BJ (cell line): ENCODE measurements around the gene MRPL32. TPM values are rescaled to one million over a fixed set of nuclear protein-coding genes. Genes with fewer than 3 reads are reported as not detected.
"Not testable (repeated sequence)": the region's sequence is repeated elsewhere in the genome, so short reads cannot be mapped to it uniquely, and the experiment has no call there.

Experiments
- CTCF ChIA-PET: fragments of 350-600 bp; formaldehyde crosslinking; extraction: SDS; loops from one replicate; lab custom pipeline; 2021; ENCODE audit warnings: antibody characterized with exemption, inconsistent platforms; lab: Yijun Ruan, JAX
- POLR2A ChIA-PET: fragments of 300-600 bp; sonication (Branson Sonifier 250); formaldehyde crosslinking; extraction: SDS; loops from one replicate; lab custom pipeline; 2021; ENCODE audit warnings: antibody characterized with exemption; lab: Charles Lee
- DNase-seq: peaks from one replicate; pipeline ENCODE4 v3.0.0-alpha.2; 2011; ENCODE audit warnings: low read depth
- H3K27me3 ChIP-seq: 2 replicates; pipeline ENCODE4 v1.6.0; 2011; ENCODE audit warnings: low read length; ENCODE audit not compliant: control insufficient read depth, insufficient read depth
- H3K36me3 ChIP-seq: 2 replicates; pipeline ENCODE4 v1.5.1; 2011; ENCODE audit warnings: low read length; ENCODE audit not compliant: control insufficient read depth, insufficient read depth
- H3K4me3 ChIP-seq: 2 replicates; pipeline ENCODE4 v1.5.1; 2011; ENCODE audit warnings: low read depth, mild to moderate bottlenecking, control low read depth, low read length
- polyA minus RNA-seq: library from RNA; depleted of rRNA, polyadenylated mRNA; stranded (reverse); fragments of >200 nt; gene quantifications from 2 replicates; pipeline ENCODE4 v1.2.3, GENCODE V29; 2011; rRNA and poly(A)+ RNA removed
- polyA plus RNA-seq: library from polyadenylated mRNA; depleted of rRNA; stranded (reverse); fragments of >200 nt; gene quantifications from 2 replicates; pipeline ENCODE4 v1.2.3, GENCODE V29; 2011; rRNA removed
- TF ChIP-seq, protein P1 (sequence below): IDR thresholded peaks from 2 replicates; pipeline ENCODE4 v1.5.1; 2011; ENCODE audit warnings: low read depth, mild to moderate bottlenecking, control low read depth, inconsistent platforms, low read length, moderate library complexity; ENCODE audit not compliant: insufficient read depth

MRPL32 gene
- polyA plus RNA-seq (35.6 and 44.5 TPM in 2 replicates), polyA minus RNA-seq (4.4 and 5.9 TPM in 2 replicates)

DNA sequence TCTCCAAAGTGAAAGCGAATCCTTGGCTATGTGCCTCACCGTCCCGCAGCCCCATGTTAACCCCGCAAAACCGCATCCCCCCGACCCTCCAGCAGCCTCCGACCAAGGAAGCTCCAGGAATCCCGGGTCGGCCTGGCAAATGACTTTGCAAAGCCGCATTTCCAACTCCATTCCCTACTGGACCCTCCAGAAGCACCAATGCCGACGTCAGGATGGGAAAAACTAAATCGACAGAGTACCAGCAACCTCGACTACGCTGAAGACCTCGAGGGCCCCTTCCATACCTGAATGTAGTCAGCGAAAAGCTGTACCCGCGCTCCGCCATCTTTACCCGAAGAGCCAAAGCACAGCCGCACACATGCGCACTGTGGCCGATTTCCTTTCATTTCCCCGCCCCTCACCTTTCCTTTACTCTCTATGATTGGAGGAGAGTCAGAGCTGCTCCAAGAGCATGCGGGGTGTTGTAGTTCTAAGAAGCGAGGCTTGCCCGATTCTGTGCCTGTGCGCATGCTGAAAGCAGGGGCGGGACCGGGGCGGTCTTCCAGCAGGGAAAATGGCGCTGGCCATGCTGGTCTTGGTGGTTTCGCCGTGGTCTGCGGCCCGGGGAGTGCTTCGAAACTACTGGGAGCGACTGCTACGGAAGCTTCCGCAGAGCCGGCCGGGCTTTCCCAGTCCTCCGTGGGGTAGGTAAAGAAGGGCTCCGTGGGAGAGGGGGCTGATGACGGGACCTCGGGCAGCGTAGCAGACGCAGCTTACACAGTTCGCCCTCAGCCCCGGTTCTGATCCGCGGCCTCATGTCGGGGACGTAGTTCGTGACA lies at the start of gene MRPL32, which contains the start of gene PSMA2:
Gene MRPL32 (plus strand): TSS at position 543 of the 818 bp plus-strand sequence. CDS start 11 bp downstream, at position 554.
Gene PSMA2 (minus strand): TSS at position 341 of the 818 bp plus-strand sequence. CDS start 16 bp downstream, at position 325.
- CTCF ChIA-PET = interaction anchor here (0.7 to 4.3 kb wide), 10 partner anchors 10 to 991 kb away, joined by 3 to 19 read pairs (median 6); no protein-coding TSS in a partner anchor
- POLR2A ChIA-PET = interaction anchor here (0.7 to 0.9 kb wide), 2 partner anchors 41 to 972 kb away, joined by 3 to 7 read pairs; no protein-coding TSS in a partner anchor
- Histone ChIP-seq H3K36me3 (peaks cover under 1% of the 10 kb centered on the region; the same call in 1 of the 2 replicates), H3K27me3 (no peaks in the 10 kb centered on the region), H3K4me3 (peak within 1 kb of the TSS; percentile 89)
- peak; percentile 92 for DNase-seq
- TF ChIP-seq, protein P1, sequence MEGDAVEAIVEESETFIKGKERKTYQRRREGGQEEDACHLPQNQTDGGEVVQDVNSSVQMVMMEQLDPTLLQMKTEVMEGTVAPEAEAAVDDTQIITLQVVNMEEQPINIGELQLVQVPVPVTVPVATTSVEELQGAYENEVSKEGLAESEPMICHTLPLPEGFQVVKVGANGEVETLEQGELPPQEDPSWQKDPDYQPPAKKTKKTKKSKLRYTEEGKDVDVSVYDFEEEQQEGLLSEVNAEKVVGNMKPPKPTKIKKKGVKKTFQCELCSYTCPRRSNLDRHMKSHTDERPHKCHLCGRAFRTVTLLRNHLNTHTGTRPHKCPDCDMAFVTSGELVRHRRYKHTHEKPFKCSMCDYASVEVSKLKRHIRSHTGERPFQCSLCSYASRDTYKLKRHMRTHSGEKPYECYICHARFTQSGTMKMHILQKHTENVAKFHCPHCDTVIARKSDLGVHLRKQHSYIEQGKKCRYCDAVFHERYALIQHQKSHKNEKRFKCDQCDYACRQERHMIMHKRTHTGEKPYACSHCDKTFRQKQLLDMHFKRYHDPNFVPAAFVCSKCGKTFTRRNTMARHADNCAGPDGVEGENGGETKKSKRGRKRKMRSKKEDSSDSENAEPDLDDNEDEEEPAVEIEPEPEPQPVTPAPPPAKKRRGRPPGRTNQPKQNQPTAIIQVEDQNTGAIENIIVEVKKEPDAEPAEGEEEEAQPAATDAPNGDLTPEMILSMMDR = no peak

DNA sequence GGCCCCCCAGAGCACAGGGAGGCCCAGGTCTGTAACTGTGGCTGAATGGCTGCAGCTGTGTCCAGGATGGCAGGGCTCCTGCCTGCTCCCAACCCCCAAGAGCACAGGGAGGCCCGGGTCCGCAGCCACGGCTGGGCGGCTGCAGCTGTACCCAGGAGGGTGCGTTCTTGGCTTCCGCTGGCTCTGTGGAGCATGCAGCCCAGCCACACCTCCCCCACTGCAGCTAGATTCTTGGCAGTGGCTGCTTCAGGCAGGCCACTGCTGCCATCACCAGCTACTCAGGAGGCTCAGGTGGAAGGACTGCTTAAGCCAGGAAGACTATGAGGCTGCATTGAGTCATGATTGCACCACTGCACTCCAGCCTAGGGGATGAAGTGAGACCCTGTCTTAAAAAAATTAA lies 48.2 kb upstream of the MRPL32 start:
- H3K36me3 ChIP-seq = no peaks in the 10 kb centered on the region
- no peak for DNase-seq
- ChIA-PET CTCF (interaction anchor here (1.4 to 5.5 kb wide), 2 partner anchors 11 to 942 kb away, joined by 3 to 32 read pairs; no protein-coding TSS in a partner anchor), POLR2A (no interaction called here)
- H3K4me3 ChIP-seq = no peak overlapping the region
- TF ChIP-seq, protein P1 = no peak
- H3K27me3 ChIP-seq = 0 out of 2 replicates have a peak, but pooled peaks cover 3% of the 10 kb centered on the region

DNA sequence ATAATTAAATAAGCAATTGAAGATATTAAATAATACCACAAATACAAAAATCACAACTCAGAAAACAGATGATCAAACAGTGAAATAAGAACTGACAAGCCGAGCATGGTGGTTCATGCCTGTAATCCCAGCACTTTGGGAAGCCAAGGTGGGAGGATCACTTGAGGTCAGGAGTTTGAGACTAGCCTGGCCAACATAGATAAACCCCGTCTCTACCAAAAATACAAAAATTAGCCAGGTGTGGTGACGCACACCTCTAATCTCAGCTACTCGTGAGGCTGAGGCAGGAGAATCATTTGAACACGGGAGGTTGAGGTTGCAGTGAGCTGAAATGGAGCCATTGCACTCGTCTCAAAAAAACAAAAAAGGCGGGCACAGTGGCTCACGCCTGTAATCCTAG lies 47.0 kb upstream of the MRPL32 start:
- CTCF ChIA-PET = interaction anchor here (0.7 to 5.5 kb wide), 4 partner anchors 9 to 1828 kb away, joined by 3 to 32 read pairs (median 6); no protein-coding TSS in a partner anchor
- POLR2A ChIA-PET, DNase-seq, H3K27me3 ChIP-seq, H3K4me3 ChIP-seq, H3K36me3 ChIP-seq: not testable (repeated sequence)

DNA sequence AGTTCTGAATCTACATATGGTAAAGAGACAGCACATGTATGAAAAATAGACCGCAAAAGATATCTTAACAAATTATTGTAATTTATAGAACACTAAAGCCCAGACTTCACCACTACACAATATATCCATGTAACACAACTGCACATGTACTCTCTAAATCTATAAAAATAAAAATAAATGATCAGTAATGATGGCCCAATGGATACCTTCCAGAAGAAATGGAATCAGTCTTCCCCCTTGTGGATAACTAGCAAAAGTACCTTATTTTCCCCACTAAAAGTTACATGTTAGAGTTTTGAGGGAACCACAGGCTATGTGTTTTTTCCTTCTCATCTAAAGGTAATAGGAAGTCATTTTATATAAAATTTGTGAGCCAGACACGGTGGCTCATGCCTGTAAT lies 46.0 kb upstream of the MRPL32 start:
- H3K4me3 ChIP-seq = no peak overlapping the region
- ChIA-PET POLR2A (no interaction called here), CTCF (interaction anchor here (1.0 to 2.0 kb wide), 4 partner anchors 8 to 945 kb away, joined by 3 to 7 read pairs (median 6); no protein-coding TSS in a partner anchor)
- DNase-seq = no peak
- no peaks in the 10 kb centered on the region for H3K36me3 ChIP-seq
- TF ChIP-seq, protein P1 = peak; percentile 48
- H3K27me3 ChIP-seq = 0 out of 2 replicates have a peak, but pooled peaks cover 3% of the 10 kb centered on the region

DNA sequence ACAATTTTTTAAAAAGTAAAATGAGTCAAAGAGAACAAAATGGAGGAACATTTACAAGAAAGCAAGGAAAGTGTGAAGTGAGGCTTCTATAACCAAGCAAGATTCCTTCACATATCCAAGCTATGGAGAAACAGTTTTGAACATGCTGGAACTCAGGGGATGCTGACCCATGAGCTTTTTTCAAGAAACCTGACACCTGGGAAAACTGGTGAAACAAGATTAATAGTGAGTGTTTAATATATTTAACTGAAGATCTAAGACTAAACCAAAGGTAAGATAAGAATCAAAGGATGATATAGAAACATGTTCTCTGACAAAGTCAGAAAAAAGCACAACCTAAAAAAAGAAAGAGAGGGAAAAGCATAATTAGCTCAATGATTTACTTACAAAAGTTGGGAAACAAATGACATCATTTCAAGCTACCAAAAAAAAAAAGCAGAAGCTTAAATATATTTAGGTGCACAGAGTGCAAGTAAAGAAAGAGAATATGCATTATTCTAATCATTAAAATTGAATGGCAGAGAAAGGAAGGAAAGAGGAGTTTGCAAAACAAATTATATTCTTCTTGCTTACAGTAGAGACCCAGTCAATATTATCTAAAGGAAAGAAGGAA lies 45.2 kb upstream of the MRPL32 start:
- Histone ChIP-seq H3K27me3 (0 out of 2 replicates have a peak, but pooled peaks cover 3% of the 10 kb centered on the region), H3K4me3 (no peak overlapping the region), H3K36me3 (no peaks in the 10 kb centered on the region)
- TF ChIP-seq, protein P1 = no peak
- DNase-seq = no peak
- POLR2A ChIA-PET = interaction anchor here (0.6 kb wide), 1 partner anchor 903 kb away, joined by 4 read pairs; no protein-coding TSS in a partner anchor
- CTCF ChIA-PET = interaction anchor here (1.0 to 2.0 kb wide), 6 partner anchors 9 to 946 kb away, joined by 3 to 7 read pairs (median 4); no protein-coding TSS in a partner anchor
